B cell (primary cell): ENCODE data around the gene PUM2.

Source experiments
- EZH2 ChIP-seq: IDR thresholded peaks from 2 replicates; pipeline ENCODE4 v1.6.1; 2012; ENCODE audit warnings: borderline replicate concordance, low read depth, mild to moderate bottlenecking, moderate library complexity, low read length; ENCODE audit not compliant: insufficient read depth, poor library complexity, severe bottlenecking
- TF ChIP-seq, protein P1 (sequence below): fragments of 200-600 bp; IDR thresholded peaks from one replicate; pipeline ENCODE4 v1.8.0; 2022; ENCODE audit warnings: antibody characterized with exemption, mild to moderate bottlenecking

DNA sequence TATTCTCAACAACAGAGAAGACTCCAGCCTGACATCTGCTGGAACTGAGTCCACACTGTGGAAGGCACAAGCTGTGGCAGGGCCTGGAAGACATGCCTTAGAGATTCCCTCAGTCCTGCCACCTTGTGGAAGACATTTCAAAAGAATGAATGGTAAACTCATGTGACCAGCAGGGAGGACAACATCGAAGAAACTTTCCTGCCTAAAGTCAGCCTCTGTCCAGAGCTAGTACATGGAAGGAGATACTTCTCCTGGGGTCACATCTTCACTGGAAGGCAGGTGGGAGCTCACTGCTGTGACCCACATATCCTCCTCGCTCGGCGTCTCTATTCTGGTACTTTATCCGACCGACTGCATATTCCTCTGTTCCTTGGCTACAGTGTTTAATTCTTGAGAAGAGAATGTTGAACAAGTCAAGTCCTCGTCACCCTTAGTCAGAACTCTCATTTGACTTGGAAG is 59.5 kb downstream of the PUM2 start:
- no peak for TF ChIP-seq EZH2
- TF ChIP-seq, protein P1, sequence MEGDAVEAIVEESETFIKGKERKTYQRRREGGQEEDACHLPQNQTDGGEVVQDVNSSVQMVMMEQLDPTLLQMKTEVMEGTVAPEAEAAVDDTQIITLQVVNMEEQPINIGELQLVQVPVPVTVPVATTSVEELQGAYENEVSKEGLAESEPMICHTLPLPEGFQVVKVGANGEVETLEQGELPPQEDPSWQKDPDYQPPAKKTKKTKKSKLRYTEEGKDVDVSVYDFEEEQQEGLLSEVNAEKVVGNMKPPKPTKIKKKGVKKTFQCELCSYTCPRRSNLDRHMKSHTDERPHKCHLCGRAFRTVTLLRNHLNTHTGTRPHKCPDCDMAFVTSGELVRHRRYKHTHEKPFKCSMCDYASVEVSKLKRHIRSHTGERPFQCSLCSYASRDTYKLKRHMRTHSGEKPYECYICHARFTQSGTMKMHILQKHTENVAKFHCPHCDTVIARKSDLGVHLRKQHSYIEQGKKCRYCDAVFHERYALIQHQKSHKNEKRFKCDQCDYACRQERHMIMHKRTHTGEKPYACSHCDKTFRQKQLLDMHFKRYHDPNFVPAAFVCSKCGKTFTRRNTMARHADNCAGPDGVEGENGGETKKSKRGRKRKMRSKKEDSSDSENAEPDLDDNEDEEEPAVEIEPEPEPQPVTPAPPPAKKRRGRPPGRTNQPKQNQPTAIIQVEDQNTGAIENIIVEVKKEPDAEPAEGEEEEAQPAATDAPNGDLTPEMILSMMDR: peak; percentile 35
